Right atrium auricular region (tissue), 2 donors: Measurements from ENCODE around the gene BSCL2. TPM values are rescaled to one million over a fixed set of nuclear protein-coding genes. Genes with fewer than 3 reads are reported as not detected.
A peak's percentile ranks its signal among the peaks of the same experiment; 100 is the strongest.

ENCODE experiments used
- DNase-seq: peaks from one replicate; pipeline ENCODE4 v3.0.0-alpha.2; 2019; ENCODE audit warnings: low spot score
- H3K27ac ChIP-seq, 2 donors: fragments of 200-600 bp; sonication (generic); 1 replicate in 1 of 2; 2 replicates in 1 of 2; pipeline ENCODE4 v1.5.1; 2016 to 2019
- H3K27me3 ChIP-seq, 2 donors: fragments of 200-600 bp; sonication (generic); one replicate each; pipeline versions ENCODE4 v1.5.1 to v1.6.0; 2017 to 2019
- H3K36me3 ChIP-seq: fragments of 200-600 bp; sonication (generic); one replicate; pipeline ENCODE4 v1.5.1; 2016
- H3K4me1 ChIP-seq, 2 donors: fragments of 200-600 bp; sonication (generic); one replicate each; pipeline versions ENCODE4 v1.5.1 to v1.6.0; 2017 to 2019
- H3K4me3 ChIP-seq, 2 donors: fragments of 200-600 bp; sonication (generic); 1 replicate in 1 of 2; 2 replicates in 1 of 2; pipeline ENCODE4 v1.5.1; 2017 to 2019; ENCODE audit warnings: mild to moderate bottlenecking in 1 of 2, moderate library complexity in 1 of 2
- H3K9me3 ChIP-seq, 2 donors: fragments of 200-600 bp; sonication (generic); one replicate each; pipeline ENCODE4 v1.5.1; 2019
- total RNA-seq, 2 donors: library from RNA; depleted of rRNA; stranded (reverse); fragments of >200 nt; gene quantifications; one replicate each; pipeline ENCODE4 v1.1.0, GENCODE V29; 2016
- TF ChIP-seq, protein P1 (sequence below), 2 donors: fragments of 200-600 bp; sonication (generic); IDR thresholded peaks; one replicate each; pipeline ENCODE4 v1.5.1; 2019; ENCODE audit warnings: antibody characterized with exemption in 2 of 2

The BSCL2 gene
- total RNA-seq, 2 donors from 2014 or later: 18.6 to 23.0 TPM

DNA sequence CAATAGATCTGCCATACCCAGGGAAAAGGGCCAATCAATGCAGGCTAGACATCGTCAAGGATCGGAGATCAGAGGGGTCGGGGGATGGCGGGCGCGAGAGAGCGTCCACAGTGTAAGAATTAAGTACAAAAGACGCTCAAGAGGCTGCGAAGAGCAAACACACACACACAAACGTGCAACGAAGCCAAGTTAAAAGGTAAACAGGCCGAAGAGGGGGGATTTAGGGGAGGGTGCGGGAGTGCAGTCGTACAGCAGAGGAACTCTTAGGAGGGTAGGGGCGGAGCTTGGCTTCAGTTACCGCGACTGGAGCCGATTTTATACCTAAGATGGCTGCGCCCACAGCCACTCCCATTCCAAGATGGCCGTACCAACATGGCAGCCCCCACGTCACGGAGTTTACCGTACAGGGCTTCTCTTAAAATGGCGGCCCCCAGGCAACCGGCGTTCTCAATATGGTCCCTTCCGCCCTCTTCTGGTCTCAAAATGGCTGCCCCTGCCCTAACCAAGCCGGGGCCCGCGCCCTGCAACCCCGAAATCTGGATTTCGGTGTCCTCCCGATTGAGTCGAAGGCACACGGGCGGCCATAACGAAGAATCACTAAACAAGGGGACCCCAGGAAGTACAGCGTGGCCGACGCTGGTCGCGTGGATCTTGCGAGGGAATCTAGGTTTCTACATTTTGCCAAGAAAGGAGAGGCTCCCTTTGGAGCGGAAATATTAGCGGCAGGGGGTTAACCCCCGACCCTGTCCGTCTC is 2.2 kb upstream of the BSCL2 start:
- H3K4me3 ChIP-seq: peak overlapping the region; percentile 57 to 61
- peak overlapping the region; percentile 93 to 98 for H3K27ac ChIP-seq
- DNase-seq: peak; percentile 99
- peaks cover 0 to 61% of the 10 kb centered on the region in 2 donors for H3K4me1 ChIP-seq
- no peaks in the 10 kb centered on the region for H3K9me3 ChIP-seq
- TF ChIP-seq, protein P1, sequence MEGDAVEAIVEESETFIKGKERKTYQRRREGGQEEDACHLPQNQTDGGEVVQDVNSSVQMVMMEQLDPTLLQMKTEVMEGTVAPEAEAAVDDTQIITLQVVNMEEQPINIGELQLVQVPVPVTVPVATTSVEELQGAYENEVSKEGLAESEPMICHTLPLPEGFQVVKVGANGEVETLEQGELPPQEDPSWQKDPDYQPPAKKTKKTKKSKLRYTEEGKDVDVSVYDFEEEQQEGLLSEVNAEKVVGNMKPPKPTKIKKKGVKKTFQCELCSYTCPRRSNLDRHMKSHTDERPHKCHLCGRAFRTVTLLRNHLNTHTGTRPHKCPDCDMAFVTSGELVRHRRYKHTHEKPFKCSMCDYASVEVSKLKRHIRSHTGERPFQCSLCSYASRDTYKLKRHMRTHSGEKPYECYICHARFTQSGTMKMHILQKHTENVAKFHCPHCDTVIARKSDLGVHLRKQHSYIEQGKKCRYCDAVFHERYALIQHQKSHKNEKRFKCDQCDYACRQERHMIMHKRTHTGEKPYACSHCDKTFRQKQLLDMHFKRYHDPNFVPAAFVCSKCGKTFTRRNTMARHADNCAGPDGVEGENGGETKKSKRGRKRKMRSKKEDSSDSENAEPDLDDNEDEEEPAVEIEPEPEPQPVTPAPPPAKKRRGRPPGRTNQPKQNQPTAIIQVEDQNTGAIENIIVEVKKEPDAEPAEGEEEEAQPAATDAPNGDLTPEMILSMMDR (IDR thresholded peaks at IDR 0.05): peak in 1 of 2 donors; percentile 30
- H3K27me3 ChIP-seq: no peaks in the 10 kb centered on the region
- peaks cover 29% of the 10 kb centered on the region for H3K36me3 ChIP-seq

DNA sequence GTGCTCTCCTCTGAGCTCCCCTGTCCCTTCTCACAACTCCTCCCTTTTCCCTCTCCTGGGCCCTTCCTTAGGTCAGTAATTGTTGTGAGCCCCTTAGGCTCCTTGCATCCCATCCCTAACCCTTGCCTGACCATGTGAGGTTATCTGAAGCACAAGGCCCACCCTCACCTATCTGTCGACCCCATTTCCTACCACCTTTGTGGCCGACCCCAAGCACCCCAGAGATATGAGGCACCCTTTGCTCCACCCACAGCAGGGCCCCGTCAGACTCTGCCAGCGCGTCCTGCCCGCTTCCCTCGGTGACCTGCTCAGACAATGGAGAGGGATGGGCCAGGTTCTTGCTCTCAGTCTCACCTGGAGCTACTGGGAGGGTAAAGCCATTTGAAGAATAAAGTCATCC is 1.6 kb upstream of the BSCL2 start:
- no peaks in the 10 kb centered on the region for H3K27me3 ChIP-seq
- peak overlapping the region; percentile 57 to 61 for H3K4me3 ChIP-seq
- peaks cover 0 to 55% of the 10 kb centered on the region in 2 donors for H3K4me1 ChIP-seq
- no peaks in the 10 kb centered on the region for H3K9me3 ChIP-seq
- TF ChIP-seq, protein P1 (IDR thresholded peaks at IDR 0.05): no peak
- peak overlapping the region; percentile 93 to 98 for H3K27ac ChIP-seq
- no peak for DNase-seq
- peaks cover 22% of the 10 kb centered on the region for H3K36me3 ChIP-seq

DNA sequence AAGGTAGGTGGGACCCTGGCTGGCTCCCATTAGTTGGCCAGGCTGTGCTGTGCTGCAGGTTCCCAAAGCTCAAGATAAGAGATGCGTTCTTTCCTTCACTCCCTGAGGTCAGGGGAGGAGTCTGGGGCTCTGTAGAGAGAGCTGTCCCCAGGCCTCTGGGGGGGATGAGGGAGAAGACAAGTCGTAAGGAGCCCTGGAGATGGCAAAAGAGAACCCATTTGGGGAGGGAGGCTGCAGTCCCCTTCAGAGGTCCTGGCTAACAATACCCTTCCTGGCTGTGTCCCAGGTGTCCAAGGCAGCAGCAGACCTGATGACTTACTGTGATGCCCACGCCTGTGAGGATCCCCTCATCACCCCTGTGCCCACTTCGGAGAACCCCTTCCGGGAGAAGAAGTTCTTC is 1.2 kb upstream of the BSCL2 start:
- no peaks in the 10 kb centered on the region for H3K27me3 ChIP-seq
- no peak for DNase-seq
- TF ChIP-seq, protein P1 (IDR thresholded peaks at IDR 0.05): no peak
- peak overlapping the region in 1 of 2 donors; percentile 61 for H3K4me3 ChIP-seq
- H3K36me3 ChIP-seq: peaks cover 18% of the 10 kb centered on the region
- H3K9me3 ChIP-seq: no peaks in the 10 kb centered on the region
- H3K4me1 ChIP-seq: peaks cover 0 to 51% of the 10 kb centered on the region in 2 donors
- peak overlapping the region; percentile 93 to 98 for H3K27ac ChIP-seq

DNA sequence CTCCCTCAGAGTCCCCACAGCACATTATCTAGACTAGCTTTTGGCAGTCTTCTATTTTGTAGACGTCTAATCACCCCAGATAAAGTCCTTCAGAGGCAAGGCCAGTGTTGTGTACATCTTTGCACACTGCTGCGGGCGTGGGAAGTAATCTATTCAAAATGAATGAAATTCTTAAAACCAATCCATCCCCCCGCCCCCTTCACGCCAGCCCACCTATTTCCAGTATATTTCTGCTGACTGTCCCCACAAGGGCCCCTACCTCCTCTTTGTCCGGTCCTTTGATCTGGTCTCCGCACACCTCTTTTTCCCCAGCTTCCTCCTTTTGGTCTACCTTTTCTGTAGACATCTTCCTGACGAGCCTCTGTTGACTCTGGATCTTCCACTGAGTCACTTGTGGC is 375 bp downstream of the BSCL2 start:
- no peak for DNase-seq
- Histone ChIP-seq H3K27ac (peak overlapping the region; percentile 68 to 96), H3K4me1 (peaks cover 0 to 38% of the 10 kb centered on the region in 2 donors), H3K36me3 (peaks cover 14% of the 10 kb centered on the region), H3K9me3 (no peaks in the 10 kb centered on the region), H3K4me3 (peak overlapping the region; percentile 69 to 84), H3K27me3 (no peaks in the 10 kb centered on the region)
- TF ChIP-seq, protein P1 (IDR thresholded peaks at IDR 0.05): no peak

DNA sequence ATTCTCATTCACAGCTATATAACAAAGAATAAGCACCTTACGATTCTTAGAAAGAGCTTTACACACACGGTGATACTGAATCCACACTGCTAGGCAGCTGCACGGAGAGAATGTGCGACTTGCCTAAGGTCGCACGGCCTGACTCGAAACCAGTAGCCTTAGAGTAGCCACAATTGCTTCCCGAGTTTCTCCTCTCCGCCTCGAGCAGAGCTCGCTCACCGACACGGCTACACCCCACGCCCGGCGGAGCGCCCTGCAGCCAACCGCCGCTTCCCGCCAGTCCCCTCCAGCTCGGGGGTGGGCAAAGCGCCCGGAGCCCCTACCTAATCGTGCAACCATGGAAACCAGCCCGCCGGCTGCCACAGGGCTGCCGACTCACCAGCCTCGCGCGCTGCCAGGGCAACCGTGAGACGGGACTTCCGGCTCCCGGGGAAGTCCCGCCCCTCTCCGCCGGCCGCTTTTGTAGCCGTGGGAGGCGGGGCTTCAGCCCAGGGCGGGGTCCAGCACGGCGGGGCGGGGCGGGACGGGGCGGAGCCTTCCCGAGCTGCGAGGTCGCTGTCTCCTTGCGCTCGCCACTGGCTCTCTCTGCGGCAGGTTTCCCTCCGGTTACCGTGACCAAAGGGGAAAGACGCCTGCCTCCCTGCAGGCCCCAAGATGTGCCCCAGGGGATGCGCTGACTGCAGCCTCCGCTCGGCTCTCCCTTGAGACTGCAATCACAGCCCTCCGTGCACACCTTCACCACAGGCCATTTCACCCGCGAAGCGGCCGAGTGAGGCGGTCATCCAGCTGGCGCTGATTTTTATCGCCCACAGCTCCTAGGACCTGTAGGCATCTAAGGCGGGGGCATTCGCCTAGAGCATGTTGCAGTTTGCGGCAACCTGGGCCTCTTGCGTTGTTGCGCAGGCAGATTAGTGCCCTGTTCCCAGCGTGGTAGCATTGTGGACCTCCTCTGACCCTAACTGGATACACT is 1.1 kb downstream of the BSCL2 start:
- TF ChIP-seq, protein P1 (IDR thresholded peaks at IDR 0.05): no peak
- peak; percentile 96 for DNase-seq
- peaks cover 0 to 38% of the 10 kb centered on the region in 2 donors for H3K4me1 ChIP-seq

More for the DNA sequence above, 1.1 kb downstream of the BSCL2 start:
- Histone ChIP-seq H3K27ac (peak overlapping the region; percentile 68 to 96), H3K9me3 (no peaks in the 10 kb centered on the region), H3K4me3 (peak overlapping the region; percentile 69 to 84), H3K36me3 (peaks cover 14% of the 10 kb centered on the region), H3K27me3 (no peaks in the 10 kb centered on the region)
